Cardiac muscle cell (in vitro differentiated cells and primary cell): Measurements from ENCODE around the gene CRISP1. TPM values are rescaled to one million over a fixed set of nuclear protein-coding genes. Genes with fewer than 3 reads are reported as not detected.

Source experiments
- DNase-seq, 2 donors: peaks; one replicate each; pipeline versions ENCODE4 v3.0.0 to v3.0.0-alpha.2; 2010 to 2017; ENCODE audit warnings: low read depth in 1 of 2, low spot score in 1 of 2
- H3K27ac ChIP-seq: fragments of 200-600 bp; sonication (generic); 2 replicates; pipeline ENCODE4 v1.5.1; 2016
- H3K27me3 ChIP-seq: fragments of 200-600 bp; sonication (generic); 2 replicates; pipeline ENCODE4 v1.6.0; 2016; ENCODE audit warnings: control low read depth
- H3K36me3 ChIP-seq: fragments of 200-600 bp; sonication (generic); 2 replicates; pipeline ENCODE4 v1.5.1; 2016; ENCODE audit warnings: control low read depth
- H3K4me1 ChIP-seq: fragments of 200-600 bp; sonication (generic); 2 replicates; pipeline ENCODE4 v1.8.1; 2017; ENCODE audit warnings: low read depth, mild to moderate bottlenecking, mixed run types
- H3K4me3 ChIP-seq: fragments of 200-600 bp; sonication (generic); 2 replicates; pipeline ENCODE4 v1.5.1; 2016; ENCODE audit warnings: mild to moderate bottlenecking
- H3K9me3 ChIP-seq: fragments of 200-600 bp; sonication (generic); 2 replicates; pipeline ENCODE4 v1.5.1; 2017; ENCODE audit warnings: low read depth, mild to moderate bottlenecking, control low read depth
- CTCF ChIP-seq: IDR thresholded peaks from 2 replicates; pipeline ENCODE4 v1.5.1; 2012; ENCODE audit warnings: low read depth, mild to moderate bottlenecking, low read length
- polyA plus RNA-seq: library from polyadenylated mRNA; unstranded; fragments of >200 nt; fragmentation: Nextera tagmentation; extraction: Ambion mirVana; gene quantifications from 2 replicates; pipeline ENCODE4 v1.2.1, GENCODE V29; 2016
- total RNA-seq: library from RNA; depleted of rRNA; stranded (reverse); fragments of >200 nt; gene quantifications from 2 replicates; pipeline ENCODE4 v1.2.3, GENCODE V29; 2016

CRISP1 gene
- total and polyA plus RNA-seq, 2 experiments from 2014 or later, result not detected

GRCh38 chr6:49826743-49827406 lies 39.5 kb downstream of the CRISP1 start:
- TF ChIP-seq CTCF, result no peak
- Histone ChIP-seq H3K36me3 (no peaks in the 10 kb centered on the region), H3K4me1 (no peaks in the 10 kb centered on the region), H3K27ac (no peak overlapping the region), H3K9me3 (no peaks in the 10 kb centered on the region), H3K27me3 (no peaks in the 10 kb centered on the region), H3K4me3 (no peak overlapping the region)
- no peak for DNase-seq

GRCh38 chr6:49815166-49815565 lies 51.2 kb downstream of the CRISP1 start:
- no peaks in the 10 kb centered on the region for H3K36me3 ChIP-seq
- H3K9me3 ChIP-seq, result no peaks in the 10 kb centered on the region
- no peak for TF ChIP-seq CTCF
- H3K27ac ChIP-seq, result no peak overlapping the region
- H3K4me1 ChIP-seq, result no peaks in the 10 kb centered on the region
- no peaks in the 10 kb centered on the region for H3K27me3 ChIP-seq
- no peak overlapping the region for H3K4me3 ChIP-seq
- DNase-seq, result no peak

GRCh38 chr6:49813248-49813647 lies 53.1 kb downstream of the CRISP1 start:
- no peak for DNase-seq
- Histone ChIP-seq H3K9me3 (no peaks in the 10 kb centered on the region), H3K4me1 (no peaks in the 10 kb centered on the region), H3K27me3 (no peaks in the 10 kb centered on the region), H3K27ac (no peak overlapping the region), H3K4me3 (no peak overlapping the region), H3K36me3 (no peaks in the 10 kb centered on the region)
- no peak for TF ChIP-seq CTCF

GRCh38 chr6:49806145-49806544 lies 60.2 kb downstream of the CRISP1 start:
- Histone ChIP-seq H3K4me3 (no peak overlapping the region), H3K27me3 (no peaks in the 10 kb centered on the region), H3K9me3 (no peaks in the 10 kb centered on the region), H3K4me1 (no peaks in the 10 kb centered on the region), H3K36me3 (no peaks in the 10 kb centered on the region), H3K27ac (no peak overlapping the region)
- TF ChIP-seq CTCF, result no peak
- no peak for DNase-seq

- DNase-seq, result no peak
- Histone ChIP-seq H3K4me1 (no peaks in the 10 kb centered on the region), H3K36me3 (no peaks in the 10 kb centered on the region), H3K4me3 (no peak overlapping the region), H3K27me3 (no peaks in the 10 kb centered on the region), H3K27ac (no peak overlapping the region), H3K9me3 (no peaks in the 10 kb centered on the region)
- TF ChIP-seq CTCF, result no peak
These were observed 61.1 kb downstream of the CRISP1 start for GRCh38 chr6:49805246-49805645.
